GM12878 (cell line): ENCODE data around the gene SSU72. TPM values are rescaled to one million over a fixed set of nuclear protein-coding genes. Genes with fewer than 3 reads are reported as not detected.

ENCODE experiments used
- ATAC-seq: fragments of 200-7000 bp; cut with Tn5 transposase; 3 replicates; pipeline ENCODE4 v1.9.1; 2020; ENCODE audit warnings: mild to moderate bottlenecking, moderate library complexity
- BruUV-seq: library from RNA; stranded (reverse); fragments of 400-500 nt; replicated peaks from 2 replicates; lab custom pipeline; 2021; lab: Mats Ljungman, UMichigan
- CTCF ChIA-PET: fragments of 300-600 bp; sonication (Branson Sonifier 250); formaldehyde crosslinking; extraction: SDS; loops from one replicate; lab custom pipeline; 2021; ENCODE audit warnings: inconsistent platforms; lab: Yijun Ruan, JAX
- POLR2A ChIA-PET: fragments of 350-600 bp; formaldehyde crosslinking; extraction: SDS; loops from one replicate; lab custom pipeline; 2021; ENCODE audit warnings: inconsistent platforms; lab: Charles Lee
- RAD21 ChIA-PET: fragments of 300-600 bp; sonication (Branson Sonifier 250); formaldehyde crosslinking; loops from one replicate; lab custom pipeline; 2023; ENCODE audit warnings: antibody characterized with exemption; ENCODE audit not compliant: unreplicated experiment; lab: Charles Lee
- SMC1A ChIA-PET: fragments of 300-600 bp; sonication (Branson Sonifier 250); formaldehyde crosslinking; loops from one replicate; lab custom pipeline; 2023; ENCODE audit not compliant: unreplicated experiment, uncharacterized antibody; lab: Charles Lee
- DNase-seq: peaks from one replicate; pipeline ENCODE4 v3.0.0-alpha.2; 2011; ENCODE audit warnings: low read depth, low spot score
- FAIRE-seq: peaks from 3 replicates; lab custom pipeline; 2011; peaks lifted over from hg19 to GRCh38; lab: Jason Lieb, UNC
- H2AFZ ChIP-seq: 2 replicates; pipeline ENCODE4 v1.6.0; 2011; ENCODE audit warnings: low read depth, low read length, control low read depth; ENCODE audit not compliant: control insufficient read depth
- H3K27ac ChIP-seq: 2 replicates; pipeline ENCODE4 v1.5.1; 2011; ENCODE audit warnings: control low read depth; ENCODE audit not compliant: control insufficient read depth, insufficient read depth
- H3K27me3 ChIP-seq, 2 experiments: replicated peaks in 1 of 2; 2 replicates each; pipeline versions ENCODE4 v1.6.0 to v1.6.1; 2011; ENCODE audit warnings: low read length in 1 of 2; ENCODE audit not compliant: control insufficient read depth in 2 of 2, insufficient read depth in 2 of 2
- H3K36me3 ChIP-seq, 2 experiments: 2 replicates each; pipeline ENCODE4 v1.5.1; 2011; ENCODE audit warnings: low read length in 1 of 2; ENCODE audit not compliant: control insufficient read depth in 2 of 2, insufficient read depth in 2 of 2
- H3K4me1 ChIP-seq: 2 replicates; pipeline ENCODE4 v1.6.1; 2011; ENCODE audit warnings: mild to moderate bottlenecking, low read length, moderate library complexity, mixed read lengths; ENCODE audit not compliant: control insufficient read depth, insufficient read depth
- H3K4me2 ChIP-seq: 2 replicates; pipeline ENCODE4 v1.6.0; 2011; ENCODE audit warnings: control low read depth; ENCODE audit not compliant: control insufficient read depth, insufficient read depth
- H3K4me3 ChIP-seq: fragments of 200-600 bp; sonication (generic); 2 replicates; pipeline ENCODE4 v1.5.1; 2016
- H3K79me2 ChIP-seq: 2 replicates; pipeline ENCODE4 v1.6.0; 2011; ENCODE audit warnings: low read length; ENCODE audit not compliant: control insufficient read depth, insufficient read depth
- H3K9ac ChIP-seq: 2 replicates; pipeline ENCODE4 v1.8.0; 2011; ENCODE audit warnings: low read length, control low read depth, mixed read lengths; ENCODE audit not compliant: control insufficient read depth, insufficient read depth
- H3K9me3 ChIP-seq: replicated peaks from 3 replicates; pipeline ENCODE4 v1.5.1; 2011; ENCODE audit warnings: mild to moderate bottlenecking, low read length; ENCODE audit not compliant: control insufficient read depth, insufficient read depth
- H4K20me1 ChIP-seq: 2 replicates; pipeline ENCODE4 v1.6.0; 2011; ENCODE audit not compliant: control insufficient read depth, insufficient read depth
- E2F4 ChIP-seq: IDR thresholded peaks from 2 replicates; pipeline ENCODE4 v1.6.1; 2012; ENCODE audit warnings: low read depth, low read length, improper control_type of control experiment
- EP300 ChIP-seq, 2 experiments: fragments of 150-350 bp in 1 of 2; IDR thresholded peaks; 2 replicates each; pipeline ENCODE4 v1.6.1; 2011 to 2012; ENCODE audit warnings: low read depth in 2 of 2, low read length in 2 of 2, borderline replicate concordance in 1 of 2, improper control_type of control experiment in 1 of 2, inconsistent platforms in 1 of 2; ENCODE audit not compliant: control insufficient read depth in 1 of 2
- ESRRA ChIP-seq: IDR thresholded peaks from 2 replicates; pipeline ENCODE4 v1.6.1; 2012; ENCODE audit warnings: mild to moderate bottlenecking, low read length, improper control_type of control experiment
- FOXM1 ChIP-seq: IDR thresholded peaks from 2 replicates; pipeline ENCODE4 v1.6.1; 2012; ENCODE audit warnings: low read depth, mild to moderate bottlenecking, inconsistent platforms, low read length, moderate library complexity
- NFYB ChIP-seq: IDR thresholded peaks from 2 replicates; pipeline ENCODE4 v1.6.1; 2011; ENCODE audit warnings: low read depth, mild to moderate bottlenecking, low read length, improper control_type of control experiment, moderate library complexity; ENCODE audit not compliant: insufficient read depth
- NR2C2 ChIP-seq: IDR thresholded peaks from 2 replicates; pipeline ENCODE4 v1.6.1; 2011; ENCODE audit warnings: borderline replicate concordance, low read depth; ENCODE audit not compliant: control insufficient read depth, insufficient read length
- PML ChIP-seq: IDR thresholded peaks from 2 replicates; pipeline ENCODE4 v1.6.1; 2012; ENCODE audit warnings: low read length, inconsistent platforms
- RFX5 ChIP-seq: IDR thresholded peaks from 2 replicates; pipeline ENCODE4 v1.6.1; 2011; ENCODE audit warnings: low read depth, low read length, improper control_type of control experiment
- SMAD5 ChIP-seq: IDR thresholded peaks from 2 replicates; pipeline ENCODE4 v1.6.1; 2016; ENCODE audit warnings: antibody characterized with exemption, low read depth
- TCF12 ChIP-seq: IDR thresholded peaks from 2 replicates; pipeline ENCODE4 v1.6.1; 2011; ENCODE audit warnings: low read depth, mild to moderate bottlenecking, low read length
- YBX1 ChIP-seq: fragments of 450-650 bp; IDR thresholded peaks from 2 replicates; pipeline ENCODE4 v1.6.1; 2016; ENCODE audit warnings: antibody characterized with exemption
- WGBS: methylation state at CpG from one replicate; pipeline ENCODE4 v1.1.6; 2016; ENCODE audit warnings: low lambda C conversion rate; ENCODE audit not compliant: insufficient replicate concordance, insufficient coverage; ENCODE audit errors: missing lambda C conversion rate; 5-methylcytosine and 5-hydroxymethylcytosine counted together
- in situ Hi-C: fragments of 300-500 bp; cut with MboI; formaldehyde crosslinking; loops from 9 replicates; pipeline ENCODE4 v1.14.3; 2018; ENCODE audit warnings: mixed read lengths
- intact Hi-C: fragments of 100-400 bp; cut with micrococcal nuclease; formaldehyde crosslinking; loops from one replicate; pipeline ENCODE4 v1.14.2; 2022; ENCODE audit not compliant: unreplicated experiment
- polyA plus RNA-seq, 11 experiments: library from polyadenylated mRNA; depleted of rRNA in 4 of 11; unstranded in 6 of 11; stranded (reverse) in 5 of 11; fragments of >200 nt; fragmentation: Nextera tagmentation in 4 of 11; fragmentation: Illumina TruSeq in 1 of 11; extraction: Ambion mirVana in 4 of 11; extraction: Trizol in 1 of 11; gene quantifications; 1 replicate in 1 of 11; 2 replicates in 10 of 11; pipeline versions ENCODE4 v1.2.1 to v1.2.3, GENCODE V29; 2011 to 2016; ENCODE audit warnings: inconsistent platforms in 2 of 11, missing spikeins in 2 of 11, low read depth in 1 of 11
- total RNA-seq, 4 experiments: library from RNA; depleted of rRNA in 3 of 4; stranded (reverse); fragments of >200 nt in 3 of 4; fragmentation: Illumina TruSeq in 1 of 4; extraction: Trizol in 1 of 4; gene quantifications; 2 replicates each; pipeline versions ENCODE4 v1.2.1 to v1.2.3, GENCODE V29; 2013 to 2021
- TF ChIP-seq, protein P1 (sequence below): fragments of 450-650 bp; IDR thresholded peaks from 2 replicates; pipeline ENCODE4 v1.6.1; 2018; ENCODE audit warnings: mild to moderate bottlenecking, low read depth, moderate library complexity; ENCODE audit not compliant: partially characterized antibody
- TF ChIP-seq, protein P2 (sequence below), 3 experiments: IDR thresholded peaks in 2 of 3; conservative IDR thresholded peaks in 1 of 3; 2 replicates each; pipeline ENCODE4 v1.5.1; 2011; ENCODE audit warnings: low read depth in 3 of 3, low read length in 3 of 3, mild to moderate bottlenecking in 3 of 3, control low read depth in 2 of 3, moderate library complexity in 2 of 3, inconsistent platforms in 1 of 3, mixed read lengths in 1 of 3; ENCODE audit not compliant: control insufficient read depth in 2 of 3, insufficient read depth in 1 of 3; ENCODE audit errors: extremely low read depth in 1 of 3

The SSU72 gene
- total and polyA plus RNA-seq, 10 of the 15 experiments (the other 5 are each of a cell fraction or from before 2014, with no cell fraction given), result 28.6 to 172 (median 67.7) TPM

DNA sequence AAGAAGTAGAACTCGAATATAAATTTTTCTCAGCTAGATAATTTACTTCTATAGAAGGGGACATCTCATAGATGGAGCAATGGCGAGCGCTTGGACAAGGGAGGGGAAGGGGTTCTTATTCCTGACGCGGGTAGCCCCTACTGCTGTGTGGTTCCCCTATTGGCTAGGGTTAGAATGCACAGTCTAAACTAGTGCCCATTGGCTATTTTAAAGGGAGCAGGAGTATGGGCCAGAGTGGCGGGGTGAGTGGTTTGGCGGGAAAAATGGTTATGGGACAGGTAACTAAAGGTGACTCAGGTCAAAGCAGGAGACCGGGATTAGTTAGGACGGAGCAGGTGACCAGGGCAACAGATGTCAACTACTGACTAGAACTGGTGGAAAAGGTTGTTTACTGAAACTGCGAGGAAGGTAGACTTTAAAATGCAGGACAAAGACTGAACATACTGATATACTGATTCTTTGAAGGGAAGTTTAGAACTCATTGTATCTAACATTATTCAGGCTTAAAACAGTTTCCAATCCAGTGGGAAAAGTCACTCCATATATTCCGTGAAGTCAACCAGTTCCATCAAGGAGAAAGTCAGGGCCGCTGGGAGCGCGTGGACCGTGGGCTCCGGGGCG lies 63.6 kb downstream of the SSU72 start:
- Histone ChIP-seq H3K9ac (peak overlapping the region; percentile 94), H3K27me3 (no peaks in the 10 kb centered on the region), H3K4me2 (peak overlapping the region; percentile 45; the same call in 1 of the 2 replicates), H3K79me2 (peaks cover 19% of the 10 kb centered on the region), H3K4me3 (peak overlapping the region; percentile 76), H3K9me3 (no peaks in the 10 kb centered on the region), H2AFZ (peak overlapping the region; percentile 96), H3K36me3 (no peaks in the 10 kb centered on the region), H4K20me1 (no peaks in the 10 kb centered on the region), H3K4me1 (no peaks in the 10 kb centered on the region; the same call in 1 of the 2 replicates), H3K27ac (peak overlapping the region; percentile 95)
- RAD21 ChIA-PET, result no interaction called here
- DNase-seq (no peak), FAIRE-seq (no peak), ATAC-seq (peak; percentile 62)
- BruUV-seq, result TSS peak; percentile 97
- intact Hi-C loops, result no loop called here
- SMC1A ChIA-PET, result no interaction called here
- CTCF ChIA-PET, result no interaction called here
- 4% methylated on average over 17 of the region's 17 CpGs for WGBS
- no peak for TF ChIP-seq NR2C2
- TF ChIP-seq FOXM1, result peak; percentile 60; the same call in 1 of the 2 replicates
- peak; percentile 78 for TF ChIP-seq E2F4
- TF ChIP-seq SMAD5, result no peak
- TF ChIP-seq, protein P1, sequence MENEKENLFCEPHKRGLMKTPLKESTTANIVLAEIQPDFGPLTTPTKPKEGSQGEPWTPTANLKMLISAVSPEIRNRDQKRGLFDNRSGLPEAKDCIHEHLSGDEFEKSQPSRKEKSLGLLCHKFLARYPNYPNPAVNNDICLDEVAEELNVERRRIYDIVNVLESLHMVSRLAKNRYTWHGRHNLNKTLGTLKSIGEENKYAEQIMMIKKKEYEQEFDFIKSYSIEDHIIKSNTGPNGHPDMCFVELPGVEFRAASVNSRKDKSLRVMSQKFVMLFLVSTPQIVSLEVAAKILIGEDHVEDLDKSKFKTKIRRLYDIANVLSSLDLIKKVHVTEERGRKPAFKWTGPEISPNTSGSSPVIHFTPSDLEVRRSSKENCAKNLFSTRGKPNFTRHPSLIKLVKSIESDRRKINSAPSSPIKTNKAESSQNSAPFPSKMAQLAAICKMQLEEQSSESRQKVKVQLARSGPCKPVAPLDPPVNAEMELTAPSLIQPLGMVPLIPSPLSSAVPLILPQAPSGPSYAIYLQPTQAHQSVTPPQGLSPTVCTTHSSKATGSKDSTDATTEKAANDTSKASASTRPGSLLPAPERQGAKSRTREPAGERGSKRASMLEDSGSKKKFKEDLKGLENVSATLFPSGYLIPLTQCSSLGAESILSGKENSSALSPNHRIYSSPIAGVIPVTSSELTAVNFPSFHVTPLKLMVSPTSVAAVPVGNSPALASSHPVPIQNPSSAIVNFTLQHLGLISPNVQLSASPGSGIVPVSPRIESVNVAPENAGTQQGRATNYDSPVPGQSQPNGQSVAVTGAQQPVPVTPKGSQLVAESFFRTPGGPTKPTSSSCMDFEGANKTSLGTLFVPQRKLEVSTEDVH, result peak; percentile 82
- TF ChIP-seq EP300 (IDR thresholded peaks at IDR 0.05; ENCODE audit: borderline replicate concordance in 1 of 2, control insufficient read depth in 1 of 2, low read depth in 2 of 2, low read length in 2 of 2), result no peak
- TF ChIP-seq YBX1, result no peak
- TF ChIP-seq NFYB, result 0 out of 2 replicates have a peak, but pooled peaks have one; percentile 34
- no peak for TF ChIP-seq TCF12
- TF ChIP-seq ESRRA, result no peak
- peak; percentile 20; the same call in 1 of the 2 replicates for TF ChIP-seq PML
- TF ChIP-seq, protein P2, sequence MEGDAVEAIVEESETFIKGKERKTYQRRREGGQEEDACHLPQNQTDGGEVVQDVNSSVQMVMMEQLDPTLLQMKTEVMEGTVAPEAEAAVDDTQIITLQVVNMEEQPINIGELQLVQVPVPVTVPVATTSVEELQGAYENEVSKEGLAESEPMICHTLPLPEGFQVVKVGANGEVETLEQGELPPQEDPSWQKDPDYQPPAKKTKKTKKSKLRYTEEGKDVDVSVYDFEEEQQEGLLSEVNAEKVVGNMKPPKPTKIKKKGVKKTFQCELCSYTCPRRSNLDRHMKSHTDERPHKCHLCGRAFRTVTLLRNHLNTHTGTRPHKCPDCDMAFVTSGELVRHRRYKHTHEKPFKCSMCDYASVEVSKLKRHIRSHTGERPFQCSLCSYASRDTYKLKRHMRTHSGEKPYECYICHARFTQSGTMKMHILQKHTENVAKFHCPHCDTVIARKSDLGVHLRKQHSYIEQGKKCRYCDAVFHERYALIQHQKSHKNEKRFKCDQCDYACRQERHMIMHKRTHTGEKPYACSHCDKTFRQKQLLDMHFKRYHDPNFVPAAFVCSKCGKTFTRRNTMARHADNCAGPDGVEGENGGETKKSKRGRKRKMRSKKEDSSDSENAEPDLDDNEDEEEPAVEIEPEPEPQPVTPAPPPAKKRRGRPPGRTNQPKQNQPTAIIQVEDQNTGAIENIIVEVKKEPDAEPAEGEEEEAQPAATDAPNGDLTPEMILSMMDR (IDR thresholded peaks at IDR 0.05 in 2 of 3, conservative IDR thresholded peaks at IDR 0.05 in 1 of 3; ENCODE audit: control insufficient read depth in 2 of 3, extremely low read depth in 1 of 3, insufficient read depth in 1 of 3, low read depth in 3 of 3, low read length in 3 of 3), result 0 out of 6 replicates have a peak, but pooled peaks of 1 of the 3 experiments have one; percentile 6
- no peak for TF ChIP-seq RFX5
- in situ Hi-C loops, result no loop called here
- POLR2A ChIA-PET, result interaction anchor here (0.6 to 0.7 kb wide), 2 partner anchors 48 to 395 kb away, joined by 3 read pairs; no protein-coding TSS in a partner anchor
